ENCODE data around the gene PPP1R1C.
"Not testable (repeated sequence)": the region's sequence is repeated elsewhere in the genome, so short reads cannot be mapped to it uniquely, and the experiment has no call there.

Gene PPP1R1C

GRCh38 chr2:181985632-181986205 is at the start of gene PPP1R1C:
PPP1R1C (plus strand) TSS chr2:181985853; CDS start chr2:181986111, 258 bp downstream.
- DNase-seq: no peak

- DNase-seq: no peak
Observed at GRCh38 chr2:181937473-181937872, 48.2 kb upstream of the PPP1R1C start.

- DNase-seq: no peak
Observed at GRCh38 chr2:181943411-181944124, 42.1 kb upstream of the PPP1R1C start.

- no peak for DNase-seq
Observed at GRCh38 chr2:181944164-181944913, 41.3 kb upstream of the PPP1R1C start.

- no peak for DNase-seq
Observed at GRCh38 chr2:181944914-181945291, 40.8 kb upstream of the PPP1R1C start.

GRCh38 chr2:181946444-181947127 is 39.1 kb upstream of the PPP1R1C start:
- no peak for DNase-seq

- no peak for DNase-seq
Observed at GRCh38 chr2:181947273-181947672, 38.4 kb upstream of the PPP1R1C start.

- no peak for DNase-seq
Observed at GRCh38 chr2:181948227-181948626, 37.4 kb upstream of the PPP1R1C start.

GRCh38 chr2:181949047-181949446 is 36.6 kb upstream of the PPP1R1C start:
- DNase-seq: no peak

- no peak for DNase-seq
Observed at GRCh38 chr2:181952404-181953226, 33.0 kb upstream of the PPP1R1C start.

- DNase-seq: no peak
Observed at GRCh38 chr2:181953881-181954537, 31.6 kb upstream of the PPP1R1C start.

- no peak for DNase-seq
Observed at GRCh38 chr2:181954538-181954883, 31.1 kb upstream of the PPP1R1C start.

- DNase-seq: no peak
Observed at GRCh38 chr2:181955010-181955409, 30.6 kb upstream of the PPP1R1C start.

GRCh38 chr2:181955866-181956265 is 29.8 kb upstream of the PPP1R1C start:
- not testable (repeated sequence) for DNase-seq

- no peak for DNase-seq
Observed at GRCh38 chr2:181957668-181958067, 28.0 kb upstream of the PPP1R1C start.

GRCh38 chr2:181958726-181959125 is 26.9 kb upstream of the PPP1R1C start:
- DNase-seq: no peak

GRCh38 chr2:181959508-181959907 is 26.1 kb upstream of the PPP1R1C start:
- no peak for DNase-seq

- not testable (repeated sequence) for DNase-seq
Observed at GRCh38 chr2:181961167-181961566, 24.5 kb upstream of the PPP1R1C start.

- DNase-seq: no peak
Observed at GRCh38 chr2:181962142-181962541, 23.5 kb upstream of the PPP1R1C start.

- DNase-seq: no peak
Observed at GRCh38 chr2:181970160-181970794, 15.4 kb upstream of the PPP1R1C start.

- no peak for DNase-seq
Observed at GRCh38 chr2:181971032-181971431, 14.6 kb upstream of the PPP1R1C start.
